BJ (cell line): ENCODE data around the gene HSPA6. TPM values are rescaled to one million over a fixed set of nuclear protein-coding genes. Genes with fewer than 3 reads are reported as not detected.

Experiments used
- CTCF ChIA-PET: fragments of 350-600 bp; formaldehyde crosslinking; extraction: SDS; loops from one replicate; lab custom pipeline; 2021; ENCODE audit warnings: antibody characterized with exemption, inconsistent platforms; lab: Yijun Ruan, JAX
- POLR2A ChIA-PET: fragments of 300-600 bp; sonication (Branson Sonifier 250); formaldehyde crosslinking; extraction: SDS; loops from one replicate; lab custom pipeline; 2021; ENCODE audit warnings: antibody characterized with exemption; lab: Charles Lee
- DNase-seq: peaks from one replicate; pipeline ENCODE4 v3.0.0-alpha.2; 2011; ENCODE audit warnings: low read depth
- H3K27me3 ChIP-seq: 2 replicates; pipeline ENCODE4 v1.6.0; 2011; ENCODE audit warnings: low read length; ENCODE audit not compliant: control insufficient read depth, insufficient read depth
- H3K36me3 ChIP-seq: 2 replicates; pipeline ENCODE4 v1.5.1; 2011; ENCODE audit warnings: low read length; ENCODE audit not compliant: control insufficient read depth, insufficient read depth
- H3K4me3 ChIP-seq: 2 replicates; pipeline ENCODE4 v1.5.1; 2011; ENCODE audit warnings: low read depth, mild to moderate bottlenecking, control low read depth, low read length
- CTCF ChIP-seq: IDR thresholded peaks from 2 replicates; pipeline ENCODE4 v1.5.1; 2011; ENCODE audit warnings: low read depth, mild to moderate bottlenecking, control low read depth, inconsistent platforms, low read length, moderate library complexity; ENCODE audit not compliant: insufficient read depth
- polyA plus RNA-seq: library from polyadenylated mRNA; depleted of rRNA; stranded (reverse); fragments of >200 nt; gene quantifications from 2 replicates; pipeline ENCODE4 v1.2.3, GENCODE V29; 2011

Gene HSPA6
- polyA plus RNA-seq, 1 experiment: 0.04 TPM

- no peak overlapping the region for H3K4me3 ChIP-seq
- POLR2A ChIA-PET: no interaction called here
- H3K36me3 ChIP-seq: no peaks in the 10 kb centered on the region
Measured at GRCh38 chr1:161483361-161483760, 41.0 kb upstream of the HSPA6 start.

GRCh38 chr1:161484613-161485012 lies 39.7 kb upstream of the HSPA6 start:
- no peak for DNase-seq
- peak; percentile 29; the same call in 1 of the 2 replicates for TF ChIP-seq CTCF
- Histone ChIP-seq H3K27me3 (peaks cover 6% of the 10 kb centered on the region), H3K36me3 (no peaks in the 10 kb centered on the region), H3K4me3 (no peak overlapping the region)
- POLR2A ChIA-PET: no interaction called here
- CTCF ChIA-PET: interaction anchor here (0.6 to 2.3 kb wide), 3 partner anchors 55 to 255 kb away, joined by 3 to 9 read pairs (median 3); no protein-coding TSS in a partner anchor

More at GRCh38 chr1:161483361-161483760, 41.0 kb upstream of the HSPA6 start:
- DNase-seq: no peak
- peaks cover 2% of the 10 kb centered on the region for H3K27me3 ChIP-seq
- TF ChIP-seq CTCF: no peak
- CTCF ChIA-PET: interaction anchor here (0.7 to 2.3 kb wide), 4 partner anchors 9 to 258 kb away, joined by 3 to 9 read pairs (median 4); no protein-coding TSS in a partner anchor

GRCh38 chr1:161486806-161487741 lies 37.3 kb upstream of the HSPA6 start:
- TF ChIP-seq CTCF: peak; percentile 66
- ChIA-PET CTCF (interaction anchor here (0.6 to 1.9 kb wide), 10 partner anchors 9 to 1186 kb away, joined by 3 to 13 read pairs (median 4); no protein-coding TSS in a partner anchor), POLR2A (no interaction called here)
- DNase-seq: no peak
- Histone ChIP-seq H3K27me3 (peaks cover 11% of the 10 kb centered on the region), H3K36me3 (no peaks in the 10 kb centered on the region), H3K4me3 (no peak overlapping the region)

GRCh38 chr1:161491472-161491871 lies 32.9 kb upstream of the HSPA6 start:
- Histone ChIP-seq H3K4me3 (no peak overlapping the region), H3K27me3 (peaks cover 15% of the 10 kb centered on the region), H3K36me3 (no peaks in the 10 kb centered on the region)
- CTCF ChIA-PET: interaction anchor here (2.2 kb wide), 1 partner anchor 250 kb away, joined by 7 read pairs; no protein-coding TSS in a partner anchor
- no peak for TF ChIP-seq CTCF
- no peak for DNase-seq
- POLR2A ChIA-PET: no interaction called here

- Histone ChIP-seq H3K4me3 (no peak overlapping the region), H3K36me3 (no peaks in the 10 kb centered on the region), H3K27me3 (peaks cover 15% of the 10 kb centered on the region)
- POLR2A ChIA-PET: no interaction called here
- CTCF ChIA-PET: interaction anchor here (1.0 to 2.2 kb wide), 2 partner anchors 13 to 248 kb away, joined by 3 to 7 read pairs; no protein-coding TSS in a partner anchor
- no peak for DNase-seq
- no peak for TF ChIP-seq CTCF
Measured at GRCh38 chr1:161492827-161493226, 31.5 kb upstream of the HSPA6 start.
